Suprapubic skin (tissue), 4 donors: Measurements from ENCODE around the gene MTRF1L. TPM values are rescaled to one million over a fixed set of nuclear protein-coding genes. Genes with fewer than 3 reads are reported as not detected.

Experiments used
- DNase-seq, 2 donors: peaks; one replicate each; pipeline ENCODE4 v3.0.0-alpha.2; 2019; ENCODE audit warnings: low spot score in 2 of 2
- H3K27ac ChIP-seq: fragments of 200-600 bp; sonication (generic); one replicate; pipeline ENCODE4 v1.5.1; 2019
- H3K27me3 ChIP-seq: fragments of 200-600 bp; sonication (generic); one replicate; pipeline ENCODE4 v1.5.1; 2019
- H3K36me3 ChIP-seq: fragments of 200-600 bp; sonication (generic); one replicate; pipeline ENCODE4 v1.5.1; 2019
- H3K4me1 ChIP-seq: fragments of 200-600 bp; sonication (generic); one replicate; pipeline ENCODE4 v1.5.1; 2019
- H3K4me3 ChIP-seq: fragments of 200-600 bp; sonication (generic); one replicate; pipeline ENCODE4 v1.5.1; 2019; ENCODE audit warnings: mild to moderate bottlenecking
- H3K9me3 ChIP-seq: fragments of 200-600 bp; sonication (generic); one replicate; pipeline ENCODE4 v1.5.1; 2019
- CTCF ChIP-seq, 2 donors: fragments of 200-600 bp in 1 of 2; fragments of 450-650 bp in 1 of 2; sonication (generic) in 1 of 2; IDR thresholded peaks; one replicate each; pipeline ENCODE4 v1.5.1; 2016 to 2019; ENCODE audit warnings: antibody characterized with exemption in 2 of 2, mild to moderate bottlenecking in 1 of 2, moderate library complexity in 1 of 2
- EP300 ChIP-seq: sonication (generic); formaldehyde crosslinking; IDR thresholded peaks from one replicate; pipeline ENCODE4 v1.6.1; 2017; ENCODE audit warnings: antibody characterized with exemption
- POLR2A ChIP-seq, 2 donors: fragments of 450-650 bp; IDR thresholded peaks; one replicate each; pipeline ENCODE4 v1.6.1; 2017; ENCODE audit warnings: antibody characterized with exemption in 2 of 2, mild to moderate bottlenecking in 2 of 2, moderate library complexity in 2 of 2
- POLR2AphosphoS5 ChIP-seq, 3 donors: sonication (generic); formaldehyde crosslinking; IDR thresholded peaks; one replicate each; pipeline ENCODE4 v1.6.1; 2017; ENCODE audit warnings: antibody characterized with exemption in 3 of 3
- WGBS: methylation state at CpG from one replicate; pipeline ENCODE4 v1.1.5; 2018; 5-methylcytosine and 5-hydroxymethylcytosine counted together
- total RNA-seq, 4 donors: library from RNA; depleted of rRNA; stranded (reverse); fragments of >200 nt; gene quantifications; one replicate each; pipeline ENCODE4 v1.1.0, GENCODE V29; 2016

MTRF1L gene
- total RNA-seq, 4 donors from 2014 or later = 10.7 to 16.5 (median 12.3) TPM

GRCh38 chr6:153023977-153024708 lies 21.6 kb upstream of the MTRF1L start:
- H3K27ac ChIP-seq = no peak overlapping the region

GRCh38 chr6:153018355-153018754 lies 15.8 kb upstream of the MTRF1L start:
- Histone ChIP-seq H3K4me3 (no peak overlapping the region), H3K27me3 (no peaks in the 10 kb centered on the region), H3K36me3 (no peaks in the 10 kb centered on the region), H3K4me1 (no peaks in the 10 kb centered on the region), H3K27ac (no peak overlapping the region), H3K9me3 (no peaks in the 10 kb centered on the region)
- 94% methylated on average over 3 of the region's 3 CpGs for WGBS
- DNase-seq = no peak
- TF ChIP-seq EP300 = no peak
- no peak for TF ChIP-seq POLR2A (IDR thresholded peaks at IDR 0.05)
- TF ChIP-seq CTCF (IDR thresholded peaks at IDR 0.05) = no peak
- no peak for TF ChIP-seq POLR2AphosphoS5 (IDR thresholded peaks at IDR 0.05)

More at GRCh38 chr6:153023977-153024708, 21.6 kb upstream of the MTRF1L start:
- no peaks in the 10 kb centered on the region for H3K27me3 ChIP-seq
- no peaks in the 10 kb centered on the region for H3K36me3 ChIP-seq
- H3K4me3 ChIP-seq = no peak overlapping the region
- H3K9me3 ChIP-seq = no peaks in the 10 kb centered on the region
- WGBS = 43% methylated on average over 6 of the region's 6 CpGs
- H3K4me1 ChIP-seq = no peaks in the 10 kb centered on the region
- TF ChIP-seq POLR2AphosphoS5 (IDR thresholded peaks at IDR 0.05) (no peak), CTCF (IDR thresholded peaks at IDR 0.05) (peak; percentile 42 to 52), POLR2A (IDR thresholded peaks at IDR 0.05) (no peak)
- no peak for DNase-seq

- H3K27ac ChIP-seq = no peak overlapping the region
- DNase-seq = no peak
- no peaks in the 10 kb centered on the region for H3K9me3 ChIP-seq
- H3K27me3 ChIP-seq = no peaks in the 10 kb centered on the region
- H3K4me1 ChIP-seq = no peaks in the 10 kb centered on the region
- TF ChIP-seq CTCF (IDR thresholded peaks at IDR 0.05) (no peak), POLR2AphosphoS5 (IDR thresholded peaks at IDR 0.05) (no peak), EP300 (no peak), POLR2A (IDR thresholded peaks at IDR 0.05) (no peak)
- H3K4me3 ChIP-seq = no peak overlapping the region
- 75% methylated on average over 3 of the region's 3 CpGs for WGBS
- no peaks in the 10 kb centered on the region for H3K36me3 ChIP-seq
Measured at GRCh38 chr6:153016846-153017245, 14.3 kb upstream of the MTRF1L start.

GRCh38 chr6:153015094-153015640 lies 12.7 kb upstream of the MTRF1L start:
- H3K27ac ChIP-seq = no peak overlapping the region
- H3K9me3 ChIP-seq = no peaks in the 10 kb centered on the region
- H3K4me1 ChIP-seq = no peaks in the 10 kb centered on the region
- 75% methylated on average over 4 of the region's 4 CpGs for WGBS
- TF ChIP-seq POLR2A (IDR thresholded peaks at IDR 0.05) (no peak), EP300 (no peak), POLR2AphosphoS5 (IDR thresholded peaks at IDR 0.05) (no peak), CTCF (IDR thresholded peaks at IDR 0.05) (no peak)
- H3K4me3 ChIP-seq = no peak overlapping the region
- no peak for DNase-seq
- H3K36me3 ChIP-seq = no peaks in the 10 kb centered on the region
- H3K27me3 ChIP-seq = no peaks in the 10 kb centered on the region

GRCh38 chr6:153013438-153013837 lies 10.9 kb upstream of the MTRF1L start:
- no peaks in the 10 kb centered on the region for H3K27me3 ChIP-seq
- H3K36me3 ChIP-seq = no peaks in the 10 kb centered on the region
- no peak for TF ChIP-seq POLR2A (IDR thresholded peaks at IDR 0.05)
- TF ChIP-seq CTCF (IDR thresholded peaks at IDR 0.05) = no peak
- TF ChIP-seq EP300 = no peak
- no peak for TF ChIP-seq POLR2AphosphoS5 (IDR thresholded peaks at IDR 0.05)
- H3K4me1 ChIP-seq = no peaks in the 10 kb centered on the region
- DNase-seq = no peak
- H3K27ac ChIP-seq = no peak overlapping the region
- H3K4me3 ChIP-seq = no peak overlapping the region
- WGBS = 36% methylated on average over 2 of the region's 2 CpGs
- H3K9me3 ChIP-seq = no peaks in the 10 kb centered on the region
